SK-N-SH treated with all-trans-retinoic acid at 6 μM for 48 hours (cell line): ENCODE data around the gene PLA2G4B.

Experiments used
- ATAC-seq: fragments of 200-7000 bp; cut with Tn5 transposase; 3 replicates; pipeline ENCODE4 v1.9.1; 2020; ENCODE audit warnings: mild to moderate bottlenecking, moderate library complexity
- ARNTL ChIP-seq: fragments of 450-650 bp; formaldehyde crosslinking; IDR thresholded peaks from 2 replicates; pipeline ENCODE4 v1.5.0; 2020; ENCODE audit warnings: low read depth, mild to moderate bottlenecking, moderate library complexity, borderline replicate concordance
- CREB5 ChIP-seq: fragments of 250-450 bp; sonication (Bioruptor Pico); IDR thresholded peaks from 2 replicates; pipeline ENCODE4 v1.5.1; 2020; ENCODE audit warnings: low read depth, mild to moderate bottlenecking, moderate library complexity
- CSDC2 ChIP-seq: fragments of 250-450 bp; sonication (Bioruptor Pico); IDR thresholded peaks from 2 replicates; pipeline ENCODE4 v1.5.0; 2020; ENCODE audit warnings: mild to moderate bottlenecking, moderate library complexity
- CSRNP3 ChIP-seq: fragments of 250-450 bp; sonication (Bioruptor Pico); IDR thresholded peaks from 2 replicates; pipeline ENCODE4 v1.5.1; 2021; ENCODE audit warnings: mild to moderate bottlenecking, moderate library complexity
- ESRRG ChIP-seq: fragments of 250-450 bp; sonication (Bioruptor Pico); IDR thresholded peaks from 2 replicates; pipeline ENCODE4 v1.6.1; 2021; ENCODE audit warnings: mild to moderate bottlenecking
- GLIS3 ChIP-seq: fragments of 250-450 bp; sonication (Bioruptor Pico); IDR thresholded peaks from 2 replicates; pipeline ENCODE4 v1.5.0; 2020; ENCODE audit warnings: mild to moderate bottlenecking, moderate library complexity
- OSR1 ChIP-seq: fragments of 250-450 bp; sonication (Bioruptor Pico); IDR thresholded peaks from 2 replicates; pipeline ENCODE4 v1.8.0; 2022; ENCODE audit warnings: moderate library complexity, mild to moderate bottlenecking, inconsistent platforms
- PATZ1 ChIP-seq: fragments of 250-450 bp; sonication (Bioruptor Pico); IDR thresholded peaks from 2 replicates; pipeline ENCODE4 v1.8.0; 2020; ENCODE audit warnings: mild to moderate bottlenecking, moderate library complexity, borderline replicate concordance
- POU6F1 ChIP-seq: fragments of 250-450 bp; sonication (Bioruptor Pico); IDR thresholded peaks from 2 replicates; pipeline ENCODE4 v1.8.0; 2021; ENCODE audit warnings: low read depth, mild to moderate bottlenecking, moderate library complexity, borderline replicate concordance
- PPARA ChIP-seq: fragments of 250-450 bp; sonication (Bioruptor Pico); IDR thresholded peaks from 2 replicates; pipeline ENCODE4 v1.5.0; 2020; ENCODE audit warnings: mild to moderate bottlenecking, borderline replicate concordance
- RARB ChIP-seq: fragments of 250-450 bp; sonication (Bioruptor Pico); IDR thresholded peaks from 2 replicates; pipeline ENCODE4 v1.8.0; 2021; ENCODE audit warnings: mild to moderate bottlenecking, moderate library complexity
- SNAI2 ChIP-seq: fragments of 250-450 bp; sonication (Bioruptor Pico); IDR thresholded peaks from 2 replicates; pipeline ENCODE4 v1.5.0; 2020; ENCODE audit warnings: mild to moderate bottlenecking, moderate library complexity
- TCF4 ChIP-seq: fragments of 250-450 bp; sonication (Bioruptor Pico); IDR thresholded peaks from 2 replicates; pipeline ENCODE4 v1.8.0; 2021; ENCODE audit warnings: mild to moderate bottlenecking, moderate library complexity, borderline replicate concordance
- TOX ChIP-seq: fragments of 250-450 bp; sonication (Bioruptor Pico); IDR thresholded peaks from 2 replicates; pipeline ENCODE4 v1.8.0; 2021; ENCODE audit warnings: mild to moderate bottlenecking, moderate library complexity, borderline replicate concordance
- TSHZ2 ChIP-seq: fragments of 250-450 bp; sonication (Bioruptor Pico); IDR thresholded peaks from 2 replicates; pipeline ENCODE4 v1.5.0; 2020; ENCODE audit warnings: mild to moderate bottlenecking, moderate library complexity
- ZC3H10 ChIP-seq: fragments of 250-450 bp; sonication (Bioruptor Pico); IDR thresholded peaks from 2 replicates; pipeline ENCODE4 v1.5.1; 2021; ENCODE audit warnings: mild to moderate bottlenecking, moderate library complexity
- ZFP3 ChIP-seq: fragments of 250-450 bp; sonication (Bioruptor Pico); IDR thresholded peaks from 2 replicates; pipeline ENCODE4 v1.5.0; 2020; ENCODE audit warnings: mild to moderate bottlenecking, moderate library complexity
- ZFP30 ChIP-seq: fragments of 450-650 bp; formaldehyde crosslinking; IDR thresholded peaks from 2 replicates; pipeline ENCODE4 v1.5.0; 2022; ENCODE audit warnings: mild to moderate bottlenecking, moderate library complexity
- ZNF565 ChIP-seq: fragments of 450-650 bp; formaldehyde crosslinking; conservative IDR thresholded peaks from 2 replicates; pipeline ENCODE4 v1.5.0; 2020; ENCODE audit warnings: low read depth, mild to moderate bottlenecking, moderate library complexity
- ZNF70 ChIP-seq: fragments of 450-650 bp; formaldehyde crosslinking; IDR thresholded peaks from 2 replicates; pipeline ENCODE4 v1.5.0; 2020; ENCODE audit warnings: mild to moderate bottlenecking, moderate library complexity
- ZNF8 ChIP-seq: fragments of 450-650 bp; formaldehyde crosslinking; IDR thresholded peaks from 2 replicates; pipeline ENCODE4 v1.5.0; 2020; ENCODE audit warnings: mild to moderate bottlenecking, moderate library complexity

PLA2G4B gene

GRCh38 chr15:41805711-41806110 is 32.9 kb upstream of the PLA2G4B start:
- ATAC-seq, result no peak
- TF ChIP-seq GLIS3, result no peak
- TF ChIP-seq CSDC2 (CRISPR knock-in tag), result no peak
- TF ChIP-seq ZFP3 (CRISPR knock-in tag), result no peak
- TF ChIP-seq ESRRG (CRISPR knock-in tag), result no peak
- TF ChIP-seq POU6F1 (CRISPR knock-in tag), result no peak
- TF ChIP-seq ZFP30 (CRISPR knock-in tag), result no peak
- TF ChIP-seq TCF4 (CRISPR knock-in tag), result no peak
- TF ChIP-seq CREB5 (CRISPR knock-in tag), result no peak
- no peak for TF ChIP-seq OSR1 (CRISPR knock-in tag)
- TF ChIP-seq ZNF565 (CRISPR knock-in tag), result no peak
- TF ChIP-seq ARNTL (CRISPR knock-in tag), result no peak
- no peak for TF ChIP-seq ZC3H10 (CRISPR knock-in tag)
- no peak for TF ChIP-seq ZNF8 (CRISPR knock-in tag)
- no peak for TF ChIP-seq PPARA (CRISPR knock-in tag)
- TF ChIP-seq PATZ1 (CRISPR knock-in tag), result no peak
- TF ChIP-seq TSHZ2 (CRISPR knock-in tag), result no peak

- ATAC-seq, result peak; percentile 34
- TF ChIP-seq CSRNP3 (no peak), RARB (CRISPR knock-in tag) (no peak), ZNF565 (CRISPR knock-in tag) (no peak)
Observed at GRCh38 chr15:41806291-41807181, 32.1 kb upstream of the PLA2G4B start.

- TF ChIP-seq PATZ1 (CRISPR knock-in tag), result no peak
- TF ChIP-seq ESRRG (CRISPR knock-in tag), result no peak
- no peak for TF ChIP-seq SNAI2
- no peak for TF ChIP-seq ZNF70 (CRISPR knock-in tag)
- TF ChIP-seq TOX, result no peak
- no peak for TF ChIP-seq ARNTL (CRISPR knock-in tag)
- no peak for TF ChIP-seq CSDC2 (CRISPR knock-in tag)
- TF ChIP-seq CREB5 (CRISPR knock-in tag), result no peak
- TF ChIP-seq ZFP30 (CRISPR knock-in tag), result no peak
- no peak for ATAC-seq
Observed at GRCh38 chr15:41809121-41809520, 29.5 kb upstream of the PLA2G4B start.
